MM.1S (cell line): ENCODE measurements around the gene MSMP.

Experiments used
- DNase-seq: peaks from one replicate; pipeline ENCODE4 v3.0.0-alpha.2; 2015
- H2AFZ ChIP-seq: fragments of 300-600 bp; sonication (generic); 2 replicates; pipeline ENCODE4 v1.6.0; 2016; ENCODE audit warnings: antibody characterized with exemption, low read length
- H3F3A ChIP-seq: fragments of 300-600 bp; sonication (generic); 2 replicates; pipeline ENCODE4 v1.6.1; 2016; ENCODE audit warnings: mild to moderate bottlenecking, antibody characterized with exemption, low read length, moderate library complexity, mixed read lengths; ENCODE audit not compliant: insufficient read depth
- H3K27ac ChIP-seq: fragments of 300-600 bp; sonication (generic); 2 replicates; pipeline ENCODE4 v1.5.1; 2016; ENCODE audit warnings: mild to moderate bottlenecking, low read length
- H3K27me3 ChIP-seq: fragments of 300-600 bp; sonication (generic); replicated peaks from 2 replicates; pipeline ENCODE4 v1.6.0; 2016; ENCODE audit warnings: low read length; ENCODE audit not compliant: insufficient read depth
- H3K36me3 ChIP-seq: fragments of 300-600 bp; sonication (generic); replicated peaks from 2 replicates; pipeline ENCODE4 v1.6.1; 2016; ENCODE audit warnings: mild to moderate bottlenecking, low read length, mixed read lengths; ENCODE audit not compliant: insufficient read depth
- H3K4me1 ChIP-seq: fragments of 300-600 bp; sonication (generic); 2 replicates; pipeline ENCODE4 v1.6.1; 2016; ENCODE audit warnings: low read length, mixed read lengths
- H3K4me2 ChIP-seq: fragments of 300-600 bp; sonication (generic); 2 replicates; pipeline ENCODE4 v1.6.0; 2016; ENCODE audit warnings: low read depth, low read length
- H3K4me3 ChIP-seq: fragments of 300-600 bp; sonication (generic); 2 replicates; pipeline ENCODE4 v1.5.1; 2016; ENCODE audit warnings: low read length, mixed read lengths
- H3K79me2 ChIP-seq: fragments of 300-600 bp; sonication (generic); 2 replicates; pipeline ENCODE4 v1.6.1; 2016; ENCODE audit warnings: mixed run types, low read length, mixed read lengths
- H3K9ac ChIP-seq: fragments of 300-600 bp; sonication (generic); 2 replicates; pipeline ENCODE4 v1.6.1; 2016; ENCODE audit warnings: low read length, mixed read lengths
- H3K9me2 ChIP-seq: fragments of 300-600 bp; sonication (generic); replicated peaks from 2 replicates; pipeline ENCODE4 v1.6.1; 2016; ENCODE audit warnings: mild to moderate bottlenecking, low read length, mixed read lengths; ENCODE audit not compliant: insufficient read depth
- H3K9me3 ChIP-seq: fragments of 300-600 bp; sonication (generic); replicated peaks from 2 replicates; pipeline ENCODE4 v1.6.1; 2016; ENCODE audit warnings: mild to moderate bottlenecking, low read length, mixed read lengths; ENCODE audit not compliant: insufficient read depth
- H4K20me1 ChIP-seq: fragments of 300-600 bp; sonication (generic); 2 replicates; pipeline ENCODE4 v1.6.1; 2016; ENCODE audit warnings: mild to moderate bottlenecking, low read length, moderate library complexity, mixed read lengths; ENCODE audit not compliant: insufficient read depth
- EZH2 ChIP-seq: fragments of 300-600 bp; sonication (generic); optimal IDR thresholded peaks from 2 replicates; pipeline ENCODE3; 2017; ENCODE audit warnings: low read depth, mild to moderate bottlenecking, antibody characterized with exemption, low read length, mixed read lengths
- EZH2phosphoT487 ChIP-seq: fragments of 300-600 bp; sonication (generic); IDR thresholded peaks from 2 replicates; pipeline ENCODE4 v1.6.1; 2018; ENCODE audit warnings: antibody characterized with exemption, low read length
- TF ChIP-seq, protein P1 (sequence below): fragments of 300-600 bp; sonication (generic); IDR thresholded peaks from 2 replicates; pipeline ENCODE4 v1.5.1; 2016; ENCODE audit warnings: antibody characterized with exemption, low read length, mixed read lengths

MSMP gene

DNA sequence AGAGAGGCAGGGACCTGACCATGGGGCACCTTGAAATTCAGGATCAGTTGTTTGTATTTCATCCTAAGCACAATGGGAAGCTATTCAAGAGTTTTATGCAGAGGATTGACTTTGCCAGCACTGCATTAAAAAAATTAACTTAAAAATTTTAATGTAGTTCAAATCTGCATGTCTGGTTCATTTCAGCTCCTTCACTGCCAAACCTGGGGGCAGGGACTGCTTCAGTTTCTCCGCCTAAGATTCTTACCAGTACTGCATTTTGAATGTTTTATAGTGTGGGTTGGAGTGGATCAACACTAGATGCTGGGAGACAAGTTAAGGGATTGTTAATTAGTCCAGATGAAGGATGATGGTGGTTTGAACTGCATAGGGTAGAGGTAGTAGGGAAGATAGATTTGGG, 15.7 kb upstream of the MSMP start:
- Histone ChIP-seq H3K9me3 (no peaks in the 10 kb centered on the region), H3K4me1 (no peaks in the 10 kb centered on the region), H3K4me3 (no peak overlapping the region), H4K20me1 (no peaks in the 10 kb centered on the region), H3K27me3 (no peaks in the 10 kb centered on the region), H3K9ac (no peak overlapping the region), H3F3A (no peaks in the 10 kb centered on the region), H3K79me2 (peaks cover 18% of the 10 kb centered on the region), H2AFZ (no peak overlapping the region), H3K9me2 (no peaks in the 10 kb centered on the region), H3K27ac (no peak overlapping the region), H3K36me3 (no peaks in the 10 kb centered on the region), H3K4me2 (no peak overlapping the region)
- TF ChIP-seq EZH2: no peak
- no peak for TF ChIP-seq EZH2phosphoT487
- TF ChIP-seq, protein P1, sequence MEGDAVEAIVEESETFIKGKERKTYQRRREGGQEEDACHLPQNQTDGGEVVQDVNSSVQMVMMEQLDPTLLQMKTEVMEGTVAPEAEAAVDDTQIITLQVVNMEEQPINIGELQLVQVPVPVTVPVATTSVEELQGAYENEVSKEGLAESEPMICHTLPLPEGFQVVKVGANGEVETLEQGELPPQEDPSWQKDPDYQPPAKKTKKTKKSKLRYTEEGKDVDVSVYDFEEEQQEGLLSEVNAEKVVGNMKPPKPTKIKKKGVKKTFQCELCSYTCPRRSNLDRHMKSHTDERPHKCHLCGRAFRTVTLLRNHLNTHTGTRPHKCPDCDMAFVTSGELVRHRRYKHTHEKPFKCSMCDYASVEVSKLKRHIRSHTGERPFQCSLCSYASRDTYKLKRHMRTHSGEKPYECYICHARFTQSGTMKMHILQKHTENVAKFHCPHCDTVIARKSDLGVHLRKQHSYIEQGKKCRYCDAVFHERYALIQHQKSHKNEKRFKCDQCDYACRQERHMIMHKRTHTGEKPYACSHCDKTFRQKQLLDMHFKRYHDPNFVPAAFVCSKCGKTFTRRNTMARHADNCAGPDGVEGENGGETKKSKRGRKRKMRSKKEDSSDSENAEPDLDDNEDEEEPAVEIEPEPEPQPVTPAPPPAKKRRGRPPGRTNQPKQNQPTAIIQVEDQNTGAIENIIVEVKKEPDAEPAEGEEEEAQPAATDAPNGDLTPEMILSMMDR: no peak
- DNase-seq: no peak

DNA sequence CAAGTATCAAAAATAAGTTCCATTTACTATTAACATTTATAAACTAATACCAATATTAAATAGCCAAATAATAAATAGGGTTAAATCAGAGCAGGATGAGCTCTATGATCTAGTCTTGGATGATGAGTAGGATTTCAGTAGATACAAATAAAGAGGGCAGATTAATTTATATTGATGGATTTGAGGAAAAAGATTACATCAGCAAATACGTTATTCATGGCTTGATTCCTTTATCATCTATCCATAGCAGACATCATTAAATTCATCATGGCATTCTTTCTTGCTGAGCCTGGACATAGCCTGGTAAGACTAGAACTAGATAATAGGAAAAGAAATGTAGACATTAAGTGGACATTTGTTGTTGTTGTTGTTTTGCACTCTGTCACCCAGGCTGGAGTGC, 13.4 kb upstream of the MSMP start:
- Histone ChIP-seq H3K27ac (no peak overlapping the region), H3K9ac (no peak overlapping the region), H2AFZ (no peak overlapping the region), H3K36me3 (no peaks in the 10 kb centered on the region), H3K79me2 (peaks cover 32% of the 10 kb centered on the region), H3K4me1 (no peaks in the 10 kb centered on the region), H3F3A (no peaks in the 10 kb centered on the region), H3K4me3 (no peak overlapping the region), H3K9me2 (no peaks in the 10 kb centered on the region), H3K9me3 (no peaks in the 10 kb centered on the region), H3K27me3 (no peaks in the 10 kb centered on the region), H3K4me2 (no peak overlapping the region), H4K20me1 (no peaks in the 10 kb centered on the region)
- no peak for DNase-seq
- TF ChIP-seq, protein P1: no peak
- TF ChIP-seq EZH2phosphoT487: no peak
- TF ChIP-seq EZH2: no peak

DNA sequence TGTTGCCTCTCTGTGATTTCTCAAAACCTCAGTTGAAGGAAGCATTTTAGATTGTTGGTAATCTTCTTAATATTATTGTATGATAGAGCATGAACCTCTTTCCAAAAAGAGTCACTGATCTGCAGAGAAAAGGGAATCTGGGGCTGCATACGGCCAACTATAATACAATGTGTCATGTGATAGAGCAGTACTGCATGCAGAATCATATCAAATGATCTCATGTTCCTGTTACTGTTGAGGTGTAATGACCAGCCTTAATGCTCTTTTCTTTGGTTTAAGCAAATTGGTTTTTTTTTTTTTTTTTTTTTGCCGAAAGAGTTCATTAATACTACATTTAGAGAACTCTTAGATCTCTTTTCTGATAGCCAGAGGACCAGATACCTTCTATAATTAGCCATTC, 12.9 kb upstream of the MSMP start:
- no peak overlapping the region for H3K4me3 ChIP-seq

More for the DNA sequence above, 12.9 kb upstream of the MSMP start:
- H3K27me3 ChIP-seq: no peaks in the 10 kb centered on the region
- H3K9ac ChIP-seq: no peak overlapping the region
- H3F3A ChIP-seq: no peaks in the 10 kb centered on the region
- TF ChIP-seq, protein P1: no peak
- TF ChIP-seq EZH2phosphoT487: no peak
- no peak for TF ChIP-seq EZH2
- H3K4me1 ChIP-seq: no peaks in the 10 kb centered on the region
- H3K9me3 ChIP-seq: no peaks in the 10 kb centered on the region
- H2AFZ ChIP-seq: no peak overlapping the region
- H3K79me2 ChIP-seq: peaks cover 37% of the 10 kb centered on the region
- no peaks in the 10 kb centered on the region for H3K36me3 ChIP-seq
- H3K9me2 ChIP-seq: no peaks in the 10 kb centered on the region
- no peak overlapping the region for H3K27ac ChIP-seq
- no peak for DNase-seq
- no peak overlapping the region for H3K4me2 ChIP-seq
- no peaks in the 10 kb centered on the region for H4K20me1 ChIP-seq
